Astrocyte of the spinal cord (primary cell): ENCODE data around the gene KAZN.

Experiments used
- DNase-seq: peaks from one replicate; pipeline ENCODE4 v3.0.0; 2011; ENCODE audit warnings: low read depth, low spot score
- H3K4me3 ChIP-seq: 2 replicates; pipeline ENCODE4 v1.5.1; 2011; ENCODE audit warnings: low read depth, mild to moderate bottlenecking, low read length, moderate library complexity
- CTCF ChIP-seq: IDR thresholded peaks from 2 replicates; pipeline ENCODE4 v1.5.1; 2012; ENCODE audit warnings: low read depth, mild to moderate bottlenecking, low read length, inconsistent platforms
- in situ Hi-C: cut with HindIII; loops from 2 replicates; pipeline ENCODE4 v1.10.0; 2017; ENCODE audit warnings: low sequenced_read_pairs

Gene KAZN

GRCh38 chr1:14631421-14631820 lies 32.9 kb downstream of the KAZN start:
- H3K4me3 ChIP-seq = no peak overlapping the region
- in situ Hi-C loops = no loop called here
- DNase-seq = no peak
- TF ChIP-seq CTCF = no peak

- DNase-seq = no peak
- in situ Hi-C loops = no loop called here
- no peak overlapping the region for H3K4me3 ChIP-seq
- TF ChIP-seq CTCF = no peak
Measured at GRCh38 chr1:14634486-14634885, 36.0 kb downstream of the KAZN start.

GRCh38 chr1:14635421-14635820 lies 36.9 kb downstream of the KAZN start:
- no peak overlapping the region for H3K4me3 ChIP-seq
- TF ChIP-seq CTCF = no peak
- no peak for DNase-seq
- in situ Hi-C loops = no loop called here

- DNase-seq = no peak
- no peak overlapping the region for H3K4me3 ChIP-seq
- no peak for TF ChIP-seq CTCF
- in situ Hi-C loops = no loop called here
Measured at GRCh38 chr1:14636897-14637632, 38.6 kb downstream of the KAZN start.

- DNase-seq = no peak
- in situ Hi-C loops = no loop called here
- TF ChIP-seq CTCF = no peak
- H3K4me3 ChIP-seq = no peak overlapping the region
Measured at GRCh38 chr1:14639291-14640050, 41.0 kb downstream of the KAZN start.

GRCh38 chr1:14642712-14643111 lies 44.2 kb downstream of the KAZN start:
- no peak for DNase-seq
- in situ Hi-C loops = no loop called here
- H3K4me3 ChIP-seq = no peak overlapping the region
- no peak for TF ChIP-seq CTCF
